HUES6 (cell line): ENCODE results near the gene CPNE1.

Experiments
- H3K27ac ChIP-seq: 2 replicates; pipeline ENCODE4 v1.7.0; 2013; ENCODE audit warnings: low read depth, mild to moderate bottlenecking, low read length, inconsistent platforms
- H3K27me3 ChIP-seq: 2 replicates; pipeline ENCODE4 v1.6.1; 2013; ENCODE audit warnings: low read length; ENCODE audit not compliant: control insufficient read depth, insufficient read depth
- H3K36me3 ChIP-seq: 2 replicates; pipeline ENCODE4 v1.6.1; 2013; ENCODE audit warnings: low read length; ENCODE audit not compliant: control insufficient read depth, insufficient read depth
- H3K4me1 ChIP-seq: 2 replicates; pipeline ENCODE4 v1.6.1; 2013; ENCODE audit warnings: low read length; ENCODE audit not compliant: control insufficient read depth, insufficient read depth
- H3K4me3 ChIP-seq: 2 replicates; pipeline ENCODE4 v1.5.1; 2013; ENCODE audit warnings: low read depth, low read length
- H3K9ac ChIP-seq: one replicate; pipeline ENCODE4 v1.6.1; 2013; ENCODE audit warnings: mild to moderate bottlenecking, low read length
- H3K9me3 ChIP-seq: 2 replicates; pipeline ENCODE4 v1.6.1; 2013; ENCODE audit warnings: low read depth, low read length; ENCODE audit not compliant: control insufficient read depth, insufficient read depth

CPNE1 gene

GRCh38 chr20:35635652-35636051 lies 29.0 kb downstream of the CPNE1 start:
- H3K9ac ChIP-seq = no peak overlapping the region
- peaks cover 23% of the 10 kb centered on the region for H3K36me3 ChIP-seq
- no peak overlapping the region for H3K4me3 ChIP-seq
- no peaks in the 10 kb centered on the region for H3K27me3 ChIP-seq
- no peaks in the 10 kb centered on the region for H3K9me3 ChIP-seq
- H3K27ac ChIP-seq = no peak overlapping the region
- peaks cover 5% of the 10 kb centered on the region for H3K4me1 ChIP-seq

GRCh38 chr20:35632539-35633115 lies 32.1 kb downstream of the CPNE1 start:
- H3K27ac ChIP-seq = no peak overlapping the region
- no peaks in the 10 kb centered on the region for H3K9me3 ChIP-seq
- H3K36me3 ChIP-seq = peaks cover 50% of the 10 kb centered on the region
- no peaks in the 10 kb centered on the region; the same call in 1 of the 2 replicates for H3K4me1 ChIP-seq
- no peak overlapping the region for H3K9ac ChIP-seq
- no peaks in the 10 kb centered on the region for H3K27me3 ChIP-seq
- H3K4me3 ChIP-seq = no peak overlapping the region

GRCh38 chr20:35630636-35631035 lies 34.1 kb downstream of the CPNE1 start:
- no peaks in the 10 kb centered on the region for H3K4me1 ChIP-seq
- H3K36me3 ChIP-seq = peaks cover 68% of the 10 kb centered on the region
- no peak overlapping the region for H3K4me3 ChIP-seq
- no peak overlapping the region for H3K9ac ChIP-seq
- no peaks in the 10 kb centered on the region for H3K27me3 ChIP-seq
- no peaks in the 10 kb centered on the region for H3K9me3 ChIP-seq
- no peak overlapping the region for H3K27ac ChIP-seq

- H3K36me3 ChIP-seq = peaks cover 76% of the 10 kb centered on the region
These were observed 35.1 kb downstream of the CPNE1 start for GRCh38 chr20:35629427-35630145.

GRCh38 chr20:35627121-35627520 lies 37.6 kb downstream of the CPNE1 start:
- no peak overlapping the region for H3K27ac ChIP-seq
- no peak overlapping the region for H3K4me3 ChIP-seq
- no peaks in the 10 kb centered on the region for H3K9me3 ChIP-seq
- no peaks in the 10 kb centered on the region for H3K27me3 ChIP-seq
- no peak overlapping the region for H3K9ac ChIP-seq
- peaks cover 67% of the 10 kb centered on the region for H3K36me3 ChIP-seq
- no peaks in the 10 kb centered on the region for H3K4me1 ChIP-seq

More at GRCh38 chr20:35629427-35630145, 35.1 kb downstream of the CPNE1 start:
- Histone ChIP-seq H3K27me3 (no peaks in the 10 kb centered on the region), H3K9me3 (no peaks in the 10 kb centered on the region), H3K4me3 (no peak overlapping the region), H3K9ac (no peak overlapping the region), H3K27ac (no peak overlapping the region), H3K4me1 (no peaks in the 10 kb centered on the region)

GRCh38 chr20:35626386-35627001 lies 38.2 kb downstream of the CPNE1 start:
- Histone ChIP-seq H3K27ac (no peak overlapping the region), H3K9ac (no peak overlapping the region), H3K9me3 (no peaks in the 10 kb centered on the region), H3K4me3 (no peak overlapping the region), H3K27me3 (no peaks in the 10 kb centered on the region), H3K36me3 (peaks cover 61% of the 10 kb centered on the region), H3K4me1 (no peaks in the 10 kb centered on the region)

- H3K36me3 ChIP-seq = peaks cover 57% of the 10 kb centered on the region
- no peak overlapping the region for H3K27ac ChIP-seq
- H3K4me3 ChIP-seq = no peak overlapping the region
- no peaks in the 10 kb centered on the region for H3K9me3 ChIP-seq
- no peaks in the 10 kb centered on the region for H3K4me1 ChIP-seq
- H3K9ac ChIP-seq = no peak overlapping the region
- no peaks in the 10 kb centered on the region for H3K27me3 ChIP-seq
These were observed 38.9 kb downstream of the CPNE1 start for GRCh38 chr20:35625584-35626385.

GRCh38 chr20:35621560-35621946 lies 43.1 kb downstream of the CPNE1 start:
- no peak overlapping the region for H3K27ac ChIP-seq
- no peak overlapping the region for H3K4me3 ChIP-seq
- H3K4me1 ChIP-seq = peaks cover 17% of the 10 kb centered on the region

GRCh38 chr20:35620818-35621559 lies 43.7 kb downstream of the CPNE1 start:
- Histone ChIP-seq H3K9ac (no peak overlapping the region), H3K27me3 (peaks cover 11% of the 10 kb centered on the region), H3K4me3 (no peak overlapping the region), H3K27ac (no peak overlapping the region), H3K36me3 (peaks cover 14% of the 10 kb centered on the region), H3K4me1 (peaks cover 17% of the 10 kb centered on the region), H3K9me3 (no peaks in the 10 kb centered on the region)

More at GRCh38 chr20:35621560-35621946, 43.1 kb downstream of the CPNE1 start:
- Histone ChIP-seq H3K36me3 (peaks cover 20% of the 10 kb centered on the region), H3K9me3 (no peaks in the 10 kb centered on the region), H3K27me3 (peaks cover 11% of the 10 kb centered on the region), H3K9ac (no peak overlapping the region)
